Measurements from ENCODE around the gene ZNF451. TPM values are rescaled to one million over a fixed set of nuclear protein-coding genes. Genes with fewer than 3 reads are reported as not detected.

Gene ZNF451
- total RNA-seq, 8 experiments from 2014 or later = 47.0 to 74.7 (median 54.3) TPM

DNA sequence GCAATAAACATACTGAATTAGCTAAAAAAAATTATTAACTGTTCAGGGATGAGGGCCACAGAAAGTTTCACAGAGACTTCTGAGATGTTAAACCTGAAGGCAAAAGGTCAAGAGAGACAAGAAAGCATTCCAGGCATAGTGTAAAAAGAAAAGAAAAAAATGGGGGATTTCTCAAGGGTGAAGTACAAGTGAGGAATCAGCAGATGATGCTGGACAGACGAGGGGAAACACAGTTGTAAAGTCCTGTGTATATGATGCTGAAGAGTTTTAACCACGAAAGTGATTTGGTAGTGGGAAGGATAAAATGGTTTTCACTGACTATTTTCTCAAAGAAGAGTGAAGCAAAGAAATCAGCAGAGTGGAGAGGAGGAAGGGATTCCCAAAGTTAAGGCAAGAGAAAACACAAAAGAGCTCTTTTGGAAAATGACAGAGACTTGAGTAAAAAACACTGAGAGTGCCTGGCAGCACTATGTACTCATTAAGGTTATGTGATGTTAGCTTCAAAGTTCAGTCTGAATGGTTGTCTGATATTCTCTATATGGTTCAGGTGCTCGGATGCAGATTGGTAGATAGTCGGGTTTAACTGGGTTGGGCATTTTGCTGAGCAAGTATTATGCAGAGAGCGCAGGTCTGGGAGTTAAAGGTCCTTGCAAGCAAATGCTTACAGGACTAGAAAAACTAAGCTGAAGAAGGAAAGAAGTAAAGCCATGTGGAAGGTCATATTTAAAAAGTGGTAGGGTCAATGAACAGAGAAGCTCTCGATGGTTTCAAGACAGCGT is 115.8 kb downstream of the ZNF451 start:
- Histone ChIP-seq H3K27ac (no peak overlapping the region), H3K4me1 (replicated peaks in 1 of 2) (peaks cover 0 to 4% of the 10 kb centered on the region in 2 donors), H3K4me3 (no peak overlapping the region)
- in situ Hi-C loops (cut with MboI; ENCODE audit: low pct_unique_long_range_greater_than_20kb in 2 of 9, low sequenced_read_pairs in 9 of 9, unreplicated experiment in 9 of 9) = no loop called here
- ATAC-seq (replicated peaks in 6 of 8) = no peak
- 50 to 96% (median 86%) methylated on average over 1 to 7 of the region's 7 CpGs for WGBS, 10 experiments

GRCh38 chr6:57207141-57207540 is 117.2 kb downstream of the ZNF451 start:
- ATAC-seq (replicated peaks in 6 of 8) = no peak
- H3K4me1 ChIP-seq (replicated peaks in 1 of 2) = peaks cover 0 to 4% of the 10 kb centered on the region in 2 donors
- H3K27ac ChIP-seq = no peak overlapping the region
- H3K4me3 ChIP-seq = no peak overlapping the region
- in situ Hi-C loops (cut with MboI; ENCODE audit: low pct_unique_long_range_greater_than_20kb in 2 of 9, low sequenced_read_pairs in 9 of 9, unreplicated experiment in 9 of 9) = no loop called here
- WGBS, 10 experiments = 80 to 100% (median 100%) methylated on average over 1 to 2 of the region's 2 CpGs; no CpG with 5 or more reads in 1 of the 10 experiments

DNA sequence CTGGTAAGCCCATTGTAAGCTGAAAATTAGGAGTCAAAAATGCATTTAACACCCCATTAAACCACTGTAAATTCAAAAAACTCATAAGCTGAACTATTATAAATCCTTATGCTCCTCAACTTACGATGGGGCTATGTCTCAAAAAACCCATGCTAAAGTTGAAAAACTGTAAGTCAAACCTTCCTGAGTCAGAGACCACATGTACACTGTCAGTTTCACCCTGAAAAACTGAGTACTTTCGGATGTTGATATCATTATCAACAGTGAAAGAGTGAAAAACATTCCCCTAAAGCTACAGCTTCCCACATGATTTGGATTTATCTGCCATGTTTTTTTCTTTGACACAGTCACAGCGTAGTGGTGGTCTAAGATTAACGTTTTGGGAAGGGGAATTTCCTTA is 117.9 kb downstream of the ZNF451 start:
- Histone ChIP-seq H3K4me3 (no peak overlapping the region), H3K27ac (no peak overlapping the region), H3K4me1 (replicated peaks in 1 of 2) (no peaks in the 10 kb centered on the region)
- in situ Hi-C loops (cut with MboI; ENCODE audit: low pct_unique_long_range_greater_than_20kb in 2 of 9, low sequenced_read_pairs in 9 of 9, unreplicated experiment in 9 of 9) = no loop called here
- no peak for ATAC-seq (replicated peaks in 6 of 8)
- 74 to 100% (median 96%) methylated on average over 1 to 4 of the region's 4 CpGs for WGBS, 10 experiments

DNA sequence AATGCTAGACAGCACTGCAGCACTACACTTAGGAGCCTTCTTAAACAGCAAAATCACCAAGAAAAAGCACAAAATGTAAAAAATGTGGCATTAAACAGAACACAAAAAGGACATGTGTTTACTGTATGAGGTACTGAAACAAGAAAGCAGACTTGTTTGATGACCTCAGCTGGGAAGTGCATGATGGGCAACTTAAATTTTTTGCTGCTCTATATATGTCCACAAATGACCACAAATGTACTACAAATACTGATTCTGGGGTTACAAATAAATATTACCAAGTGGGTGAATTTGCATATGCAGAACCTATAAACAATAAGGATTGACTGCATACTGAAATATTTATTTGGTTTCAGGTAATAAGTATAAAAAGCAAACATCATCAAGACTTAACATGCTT is 119.0 kb downstream of the ZNF451 start:
- in situ Hi-C loops (cut with MboI; ENCODE audit: low pct_unique_long_range_greater_than_20kb in 2 of 9, low sequenced_read_pairs in 9 of 9, unreplicated experiment in 9 of 9) = no loop called here
- no peak for ATAC-seq (replicated peaks in 6 of 8)
- Histone ChIP-seq H3K4me1 (replicated peaks in 1 of 2) (no peaks in the 10 kb centered on the region), H3K4me3 (no peak overlapping the region), H3K27ac (no peak overlapping the region)

- no peak overlapping the region for H3K4me3 ChIP-seq
- in situ Hi-C loops (cut with MboI; ENCODE audit: low pct_unique_long_range_greater_than_20kb in 2 of 9, low sequenced_read_pairs in 9 of 9, unreplicated experiment in 9 of 9) = no loop called here
- H3K4me1 ChIP-seq (replicated peaks in 1 of 2) = no peaks in the 10 kb centered on the region
- H3K27ac ChIP-seq = no peak overlapping the region
- no peak for ATAC-seq (replicated peaks in 6 of 8)
- 59 to 100% (median 94%) methylated on average over 3 to 5 of the region's 5 CpGs for WGBS, 10 experiments
Observed at GRCh38 chr6:57210060-57210459, 120.1 kb downstream of the ZNF451 start.

GRCh38 chr6:57215260-57215659 is 125.3 kb downstream of the ZNF451 start:
- Histone ChIP-seq H3K27ac (no peak overlapping the region), H3K4me1 (replicated peaks in 1 of 2) (no peaks in the 10 kb centered on the region), H3K4me3 (no peak overlapping the region)
- 70 to 100% (median 100%) methylated on average over 1 of the region's 1 CpG; no CpG with 5 or more reads in 1 of the 10 experiments for WGBS, 10 experiments
- ATAC-seq (replicated peaks in 6 of 8) = no peak
- in situ Hi-C loops (cut with MboI; ENCODE audit: low pct_unique_long_range_greater_than_20kb in 2 of 9, low sequenced_read_pairs in 9 of 9, unreplicated experiment in 9 of 9) = no loop called here

DNA sequence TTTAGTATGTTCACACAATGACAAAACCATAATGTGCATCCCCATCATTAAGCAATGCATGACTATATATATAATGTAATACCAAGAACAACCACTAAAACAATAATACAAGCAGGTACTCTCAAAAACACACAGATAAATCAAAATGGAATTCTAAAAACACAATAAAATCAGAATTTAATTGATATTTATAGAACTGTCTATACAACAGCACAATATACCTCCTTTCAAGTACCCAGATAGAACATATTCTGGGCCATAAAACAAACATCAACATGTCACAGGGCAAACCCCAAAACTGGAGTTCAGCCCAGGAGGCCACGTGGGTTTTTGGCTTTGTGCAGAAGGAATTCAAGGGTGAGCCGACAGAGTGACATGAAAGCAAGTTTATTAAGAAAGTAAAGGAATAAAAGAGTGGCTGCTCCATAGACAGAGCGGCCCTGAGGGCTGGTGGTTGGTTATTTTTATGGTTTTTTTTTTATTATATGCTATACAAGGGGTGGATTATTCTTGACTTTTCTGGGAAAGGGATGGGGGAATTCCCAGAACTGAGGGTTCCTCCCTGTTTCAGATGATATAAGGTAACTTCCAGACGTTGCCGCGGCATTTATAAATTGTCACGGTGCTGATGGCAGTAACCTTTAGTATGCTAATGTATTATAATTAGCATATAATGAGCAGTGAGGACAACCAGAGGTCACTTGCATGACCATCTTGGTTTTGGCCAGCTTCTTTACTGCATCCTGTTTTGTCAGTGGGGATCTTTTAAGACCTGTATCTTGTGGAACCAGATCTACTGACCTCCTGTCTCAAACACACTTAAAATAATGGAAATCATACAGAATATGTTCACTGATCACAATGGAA is 126.5 kb downstream of the ZNF451 start:
- peak in 3 of 8 experiments; percentile 50 to 73 (median 65) for ATAC-seq (replicated peaks in 6 of 8)
- 40 to 100% (median 76%) methylated on average over 1 to 7 of the region's 7 CpGs; no CpG with 5 or more reads in 1 of the 10 experiments for WGBS, 10 experiments
- in situ Hi-C loops (cut with MboI; ENCODE audit: low pct_unique_long_range_greater_than_20kb in 2 of 9, low sequenced_read_pairs in 9 of 9, unreplicated experiment in 9 of 9) = no loop called here

GRCh38 chr6:57217270-57217669 is 127.3 kb downstream of the ZNF451 start:
- ATAC-seq (replicated peaks in 6 of 8) = no peak
- in situ Hi-C loops (cut with MboI; ENCODE audit: low pct_unique_long_range_greater_than_20kb in 2 of 9, low sequenced_read_pairs in 9 of 9, unreplicated experiment in 9 of 9) = no loop called here
- no peak overlapping the region for H3K4me3 ChIP-seq
- 94 to 100% (median 96%) methylated on average over 5 to 11 of the region's 11 CpGs for WGBS, 10 experiments
- H3K4me1 ChIP-seq (replicated peaks in 1 of 2) = peaks cover 0 to 6% of the 10 kb centered on the region in 2 donors
- no peak overlapping the region for H3K27ac ChIP-seq

More for the DNA sequence above, 126.5 kb downstream of the ZNF451 start:
- H3K4me3 ChIP-seq = no peak overlapping the region
- no peak overlapping the region for H3K27ac ChIP-seq
- H3K4me1 ChIP-seq (replicated peaks in 1 of 2) = peaks cover 0 to 6% of the 10 kb centered on the region in 2 donors

Other genes starting within 250 kb of the ZNF451 start
- gene BEND6, start 135.1 kb upstream of the ZNF451 start, total RNA-seq = 10 to 100 TPM in 4 of 8 experiments, 1 to 10 TPM in 4; 2.0 to 40.4 (median 10.1) TPM
- gene KIAA1586, start 43.5 kb upstream of the ZNF451 start, total RNA-seq = 10 to 100 TPM; 19.2 to 43.3 (median 26.2) TPM
- gene BAG2, start 82.1 kb downstream of the ZNF451 start, total RNA-seq = 10 to 100 TPM in 3 of 8 experiments, 1 to 10 TPM in 5; 2.6 to 17.5 (median 5.2) TPM
- gene RAB23, start 132.1 kb downstream of the ZNF451 start, total RNA-seq = 10 to 100 TPM; 10.3 to 41.4 (median 12.4) TPM
- 10 to 100 TPM in 3 of 8 experiments, 1 to 10 TPM in 5; 4.4 to 28.3 (median 9.2) TPM for gene PRIM2, start 227.4 kb downstream of the ZNF451 start, total RNA-seq

Data from motor neuron (in vitro differentiated cells).